HG03039 (cell line): ENCODE results near the gene FOXJ3.

Experiments
- ATAC-seq: cut with Tn5 transposase; IDR thresholded peaks from one replicate; pipeline ENCODE4 v1.9.1; 2021; ENCODE audit warnings: mild to moderate bottlenecking, moderate library complexity; ENCODE audit not compliant: unreplicated experiment

Gene FOXJ3

DNA sequence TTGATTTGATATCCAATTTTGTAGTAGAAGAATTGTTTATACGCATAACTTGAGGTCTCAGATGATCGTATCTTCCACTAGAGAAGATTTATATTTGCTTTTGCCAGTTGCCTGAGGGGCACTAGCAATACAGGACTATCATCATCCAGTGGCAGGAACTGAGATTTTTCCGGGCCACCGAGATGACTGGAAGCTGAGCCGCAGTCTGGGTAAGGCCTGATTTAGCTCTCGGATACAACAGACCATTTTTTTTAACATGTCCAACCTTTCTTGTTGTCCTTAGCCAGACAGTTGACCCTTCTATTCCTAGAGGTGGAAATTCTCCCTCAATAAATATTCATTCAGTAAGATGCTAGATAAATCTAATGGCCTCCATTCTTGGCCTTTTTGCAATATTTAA is 207.3 kb downstream of the FOXJ3 start:
- no peak for ATAC-seq
